HG03457 (cell line): ENCODE data around the gene GCHFR.
A peak's percentile ranks its signal among the peaks of the same experiment; 100 is the strongest.

Experiments
- ATAC-seq: cut with Tn5 transposase; IDR thresholded peaks from one replicate; pipeline ENCODE4 v1.9.1; 2021; ENCODE audit warnings: moderate number of reproducible peaks; ENCODE audit not compliant: unreplicated experiment

GCHFR gene

DNA sequence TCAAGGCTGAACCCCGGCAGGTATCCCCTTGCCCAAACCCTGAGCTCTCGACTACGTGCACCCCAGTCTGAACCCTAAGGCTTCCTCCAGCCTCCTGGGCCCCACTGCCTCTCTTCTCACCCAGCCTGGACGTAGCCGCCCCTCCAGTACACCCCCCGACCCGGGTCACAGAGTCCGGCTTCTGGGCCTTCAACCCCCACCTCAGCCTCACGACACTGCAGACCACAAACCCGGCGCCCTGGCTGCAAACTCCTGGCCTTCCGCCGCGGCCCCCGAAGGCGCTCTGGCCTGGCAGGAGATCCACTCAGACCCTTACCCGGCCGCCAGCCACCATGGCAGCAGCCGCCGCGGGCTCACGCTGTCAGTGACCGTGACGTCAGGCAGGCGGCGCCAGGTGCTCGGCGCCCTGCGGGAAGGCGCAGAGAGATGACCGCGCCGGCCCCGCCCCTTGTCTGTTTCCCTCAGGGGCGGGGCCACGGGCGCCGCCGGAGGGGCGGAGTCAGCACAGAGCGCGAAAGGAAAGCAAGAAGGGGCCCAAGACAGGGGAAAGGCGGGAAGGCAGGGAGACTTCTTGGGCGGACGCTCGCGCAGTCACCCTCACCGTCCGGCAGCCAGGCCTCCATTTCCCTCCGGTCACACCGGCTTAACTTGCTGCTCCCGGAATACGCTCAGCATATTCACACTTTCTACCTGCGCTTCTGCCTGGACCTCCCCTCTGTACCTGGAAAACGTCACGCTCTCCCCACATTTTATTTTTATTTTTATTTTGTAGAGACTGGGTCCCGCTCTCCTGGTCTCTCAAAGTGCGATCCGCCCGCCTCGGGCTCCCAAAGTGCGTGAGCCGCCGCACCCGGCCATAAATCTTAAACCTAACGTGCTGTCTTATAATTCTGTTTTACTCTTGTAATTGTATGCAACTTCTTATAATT is 8.7 kb upstream of the GCHFR start, which contains the start of gene RMDN3:
TSS of gene RMDN3 (minus strand) at position 372 of the 929 bp plus-strand sequence. CDS start 471 bp downstream, outside the sequence.
- peak; percentile 78 for ATAC-seq

DNA sequence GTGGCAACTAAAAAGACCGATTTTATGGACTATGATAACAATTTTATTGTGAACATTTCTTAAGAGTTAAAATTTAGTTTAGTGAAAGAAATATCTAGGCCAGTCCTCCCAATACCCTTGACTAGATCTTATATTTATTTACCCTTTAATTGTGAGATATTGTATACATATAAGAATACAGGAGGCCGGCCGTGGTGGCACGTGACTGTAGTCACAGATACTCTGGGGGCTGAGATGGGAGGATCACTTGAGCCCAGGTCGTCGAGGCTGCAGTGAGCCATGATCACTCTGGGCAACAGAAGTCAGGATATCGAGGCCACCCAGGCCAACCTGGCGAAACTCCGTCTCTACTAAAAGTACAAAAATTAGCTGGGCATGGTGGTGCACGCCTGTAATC is 8.1 kb upstream of the GCHFR start:
- no peak for ATAC-seq

DNA sequence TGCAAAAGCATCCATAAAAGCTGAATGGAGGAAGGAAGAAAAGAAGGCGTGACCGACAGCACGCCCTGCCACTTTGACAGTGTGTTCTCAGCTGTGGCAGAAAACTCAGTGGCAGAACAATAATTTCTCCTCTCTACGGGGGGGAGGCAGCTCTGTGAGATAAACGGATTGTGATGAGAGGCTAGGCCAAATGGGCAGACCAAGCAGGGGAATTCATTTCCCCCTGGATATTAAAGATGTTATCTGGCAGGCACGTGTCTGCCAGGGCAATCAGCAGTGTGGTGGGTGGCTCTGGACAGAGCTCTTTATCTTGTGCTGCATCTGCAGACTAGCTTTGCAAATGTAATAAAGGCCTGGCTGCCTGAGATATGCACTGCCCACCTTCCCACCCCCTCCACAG is 6.9 kb upstream of the GCHFR start:
- ATAC-seq, result no peak

- ATAC-seq, result no peak
Measured at GRCh38 chr15:40759961-40760360, 3.9 kb upstream of the GCHFR start.

DNA sequence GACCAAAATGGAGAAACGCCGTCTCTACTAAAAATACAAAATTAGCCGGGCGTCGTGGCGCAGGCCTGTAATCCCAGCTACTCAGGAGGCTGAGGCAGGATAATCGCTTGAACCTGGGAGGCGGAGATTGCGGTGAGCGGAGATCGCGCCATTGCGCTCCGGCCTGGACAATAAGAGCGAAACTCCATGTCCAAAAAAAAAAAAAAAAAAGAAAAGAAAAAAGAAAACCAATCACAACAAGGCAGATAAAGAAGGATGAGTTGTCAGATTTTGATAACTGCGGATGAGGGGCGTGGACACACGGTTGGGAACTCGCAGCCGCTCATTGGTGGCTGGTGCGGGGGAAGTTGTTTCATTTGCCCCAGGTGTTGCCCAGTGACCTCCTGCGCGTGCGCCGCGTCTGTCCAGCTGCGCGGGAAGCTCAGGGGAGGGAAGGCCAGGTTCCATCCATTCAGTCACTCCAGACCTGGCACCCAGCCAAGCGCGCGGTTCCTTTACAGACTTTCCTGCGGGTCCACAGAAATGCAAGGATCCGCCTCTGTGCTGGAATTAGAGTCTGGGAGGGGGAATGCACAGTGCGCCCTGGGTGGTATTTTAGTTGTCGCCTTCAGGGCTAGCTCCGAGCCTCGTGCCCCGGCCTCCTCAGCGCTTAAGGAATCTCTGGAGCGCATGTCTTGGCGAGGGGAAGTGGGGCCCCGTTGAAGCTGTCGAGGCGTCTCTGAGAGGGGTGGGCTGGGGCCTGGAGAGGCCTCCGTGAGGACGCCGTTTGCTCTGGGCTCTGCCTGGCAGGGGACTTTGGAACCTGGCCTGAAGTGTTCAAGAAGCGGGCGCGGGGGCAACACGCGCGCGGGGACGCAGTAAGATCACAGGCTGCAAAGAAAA is 708 bp upstream of the GCHFR start:
- ATAC-seq, result no peak

DNA sequence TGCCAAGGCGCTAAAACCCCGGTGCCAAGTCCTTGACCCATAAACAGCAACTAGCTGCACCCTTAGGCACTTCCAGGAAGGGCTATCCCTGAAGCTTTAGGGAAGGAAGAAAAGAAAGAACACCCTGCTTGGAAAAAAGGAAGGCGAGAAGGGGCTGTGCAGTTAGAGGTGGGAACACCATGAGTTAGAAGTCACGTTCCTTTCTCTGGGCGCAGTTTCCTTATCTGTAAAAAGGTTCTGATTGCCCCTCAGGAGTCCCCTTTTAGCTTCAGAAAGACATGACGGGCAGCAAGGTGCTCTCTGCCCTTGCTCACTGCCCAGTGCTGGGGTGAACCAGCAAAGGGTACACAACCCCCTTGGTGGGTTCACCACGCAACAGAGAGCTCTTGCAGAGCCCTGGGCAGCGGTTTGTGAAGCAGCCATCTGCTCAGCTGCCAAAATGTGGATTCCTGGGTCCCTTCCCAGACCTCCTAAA is 798 bp downstream of the GCHFR start:
- no peak for ATAC-seq

- no peak for ATAC-seq
Measured at GRCh38 chr15:40766194-40766815, 2.4 kb downstream of the GCHFR start.

DNA sequence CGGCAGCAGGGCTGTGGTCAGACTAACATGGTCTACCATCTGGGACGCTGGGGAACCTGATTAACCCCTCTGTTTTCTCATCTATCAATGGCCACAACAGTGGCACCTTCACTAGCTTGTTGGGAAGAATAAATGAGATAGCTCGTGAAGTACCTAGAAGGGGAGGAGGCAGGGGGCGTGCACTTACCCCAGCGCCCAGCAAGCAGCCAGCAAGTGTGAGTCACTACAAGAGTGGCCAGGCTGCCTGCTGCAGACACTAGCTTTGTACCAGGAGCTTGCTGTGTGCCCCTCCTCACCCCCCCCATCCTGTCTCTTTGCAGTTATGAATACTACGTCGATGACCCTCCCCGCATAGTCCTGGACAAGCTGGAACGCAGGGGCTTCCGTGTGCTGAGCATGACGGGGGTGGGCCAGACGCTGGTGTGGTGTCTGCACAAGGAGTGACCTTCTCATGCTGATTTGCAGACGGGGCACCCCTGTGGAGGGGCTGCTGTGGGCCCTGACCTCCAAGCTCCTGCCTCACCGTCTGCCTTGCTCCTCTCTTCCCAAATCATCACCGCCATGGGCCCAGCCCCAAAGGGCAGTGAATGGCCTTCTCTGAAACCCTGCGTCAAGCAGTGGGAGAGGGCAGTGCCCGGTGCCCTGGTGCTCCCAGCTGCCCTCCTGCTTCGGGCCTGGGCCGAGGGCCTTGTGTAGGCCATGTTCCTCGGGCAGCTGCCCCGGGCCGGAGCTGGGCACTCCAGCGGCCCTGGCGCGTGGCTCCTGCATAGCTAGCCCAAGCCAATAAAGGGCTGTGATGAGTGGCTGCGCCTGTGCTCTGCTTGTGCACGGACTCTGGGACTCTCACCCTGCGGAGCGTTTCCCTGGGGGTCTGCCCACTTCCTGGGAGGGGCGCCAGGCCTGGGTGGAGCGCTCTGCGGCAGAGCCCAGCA is 3.3 kb downstream of the GCHFR start:
- ATAC-seq, result no peak

DNA sequence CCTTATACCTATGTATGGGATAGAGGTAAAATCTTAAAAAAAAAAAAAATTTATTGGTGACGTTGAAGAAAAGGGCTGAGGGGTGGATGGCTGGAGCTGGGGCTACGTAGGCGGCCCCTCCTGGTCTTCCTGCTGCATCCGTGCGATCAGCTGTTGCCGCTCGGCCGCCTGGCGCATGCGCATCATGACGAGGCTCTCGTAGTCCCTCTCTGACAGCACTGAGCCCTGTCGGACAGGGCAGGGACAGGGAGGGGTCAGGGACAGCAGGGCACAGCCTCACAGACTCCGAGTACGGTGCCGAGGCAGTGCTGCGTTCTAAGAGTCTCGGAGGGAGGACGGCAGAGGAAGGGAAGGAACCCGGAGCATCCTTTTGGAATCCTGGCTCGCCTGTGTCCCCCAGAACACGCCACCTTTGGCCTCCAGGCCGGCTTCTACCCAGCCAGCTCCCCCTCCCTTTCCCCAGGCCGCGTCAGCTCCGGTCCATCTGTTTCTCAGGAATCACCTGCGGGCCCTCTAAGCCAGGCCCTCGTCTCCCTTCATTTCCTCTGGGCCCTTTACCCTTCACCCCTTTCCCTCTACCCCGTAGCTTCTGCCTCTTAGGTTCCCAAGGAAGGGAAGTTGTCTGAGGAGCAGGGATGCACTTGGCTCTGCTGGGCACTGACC is 4.1 kb downstream of the GCHFR start:
- ATAC-seq, result no peak

DNA sequence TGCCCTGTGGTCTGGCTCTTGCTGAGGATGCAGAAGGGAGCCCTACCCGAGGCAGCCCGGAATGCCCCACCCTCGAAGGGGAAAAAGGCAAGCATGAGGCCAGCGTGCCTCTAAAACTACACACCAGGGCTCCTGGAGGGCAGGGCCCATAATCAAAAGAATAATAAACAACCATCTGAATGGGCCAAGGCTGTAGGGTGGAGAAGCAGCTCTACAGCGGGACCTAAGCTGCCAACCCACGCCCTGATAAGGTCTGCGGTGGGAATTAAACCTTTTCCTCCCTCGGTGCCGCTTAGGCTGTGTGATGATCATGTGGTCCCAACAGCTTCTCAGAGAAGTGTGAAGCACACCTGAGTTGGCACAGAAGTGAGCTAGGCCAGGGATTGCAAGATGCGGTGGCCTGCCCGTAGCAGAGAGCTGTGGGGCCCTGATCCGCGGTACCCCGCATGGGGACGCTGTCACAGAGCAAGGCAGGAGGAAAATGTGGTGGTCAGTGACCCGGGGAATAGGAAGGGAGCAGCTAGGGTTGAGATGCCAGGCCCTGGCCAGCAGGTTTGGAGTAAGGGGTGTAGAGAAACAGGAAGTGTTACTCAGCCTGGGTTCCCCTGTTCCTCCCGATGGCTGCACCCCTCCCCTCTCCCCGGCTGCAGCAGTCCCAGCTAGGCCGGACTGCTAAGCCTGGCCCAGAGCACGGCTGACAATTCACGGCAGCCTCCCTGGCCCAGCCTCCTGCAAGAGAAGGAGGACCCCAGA is 4.8 kb downstream of the GCHFR start:
- ATAC-seq, result no peak

DNA sequence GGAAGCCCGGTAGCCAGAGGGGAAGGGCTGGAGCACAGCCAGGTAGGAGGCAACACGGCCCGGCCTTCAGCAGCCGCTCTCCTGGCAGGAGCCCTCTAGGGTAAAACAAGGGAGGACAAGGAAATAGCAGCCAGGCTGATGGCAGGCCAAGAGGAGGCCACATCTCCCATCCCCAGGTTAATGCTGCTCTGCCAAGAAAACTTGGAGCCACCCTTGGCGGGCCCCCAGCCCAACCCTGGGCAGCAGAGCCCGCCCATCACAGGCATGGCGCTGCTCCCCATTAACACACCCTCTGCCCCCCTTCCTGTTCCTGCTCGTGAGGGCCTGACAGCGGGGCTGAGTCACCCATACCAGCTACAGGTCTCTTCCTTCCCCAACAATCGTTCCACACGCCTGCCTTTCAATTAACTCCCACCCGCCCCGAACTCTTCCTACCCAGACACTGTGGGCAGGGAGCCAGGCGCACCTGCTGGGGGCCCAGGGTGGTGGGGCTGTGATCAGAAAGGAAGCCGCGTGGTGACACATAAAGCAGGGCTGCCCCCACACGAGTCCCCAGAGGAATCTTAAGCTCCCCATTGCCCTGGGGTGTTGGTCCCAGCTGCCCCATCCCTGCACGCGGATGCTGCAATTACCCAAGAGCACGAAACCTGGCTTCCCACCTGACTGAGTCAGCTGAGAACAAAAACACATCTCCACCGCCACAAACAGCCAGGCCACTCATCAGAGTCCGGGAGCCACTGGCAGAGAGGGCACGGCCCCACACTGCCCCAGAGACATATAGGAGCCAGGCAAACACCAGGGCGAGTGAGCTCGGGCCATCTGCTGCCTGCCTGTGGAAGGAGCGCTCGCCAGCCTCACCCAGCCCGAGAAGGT is 5.6 kb downstream of the GCHFR start, which contains the start of gene C15orf62:
TSS of gene C15orf62 (plus strand) at position 707 of the 873 bp plus-strand sequence. CDS start 516 bp downstream, outside the sequence.
- ATAC-seq, result peak; percentile 37

GRCh38 chr15:40770147-40770721 is 6.4 kb downstream of the GCHFR start:
- ATAC-seq, result no peak

DNA sequence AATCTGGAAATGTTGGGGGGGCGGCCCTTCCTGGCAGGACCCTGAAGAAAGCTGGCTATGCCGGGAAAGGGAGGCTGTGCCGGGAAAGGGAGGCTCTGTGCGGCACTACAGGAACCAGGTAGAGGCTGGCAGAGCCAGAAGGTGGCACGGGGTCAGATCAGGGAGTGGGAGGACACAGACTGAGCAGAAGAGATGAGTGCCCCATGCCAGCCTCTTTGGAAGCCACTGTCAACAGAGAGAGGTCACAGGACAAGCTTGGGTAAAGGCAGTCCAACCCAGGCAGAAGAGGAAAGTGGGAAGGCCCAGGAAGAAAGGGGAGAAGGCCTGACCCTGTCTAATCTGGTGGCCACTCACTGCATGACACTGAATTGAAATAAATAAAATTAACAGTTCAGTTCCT is 7.4 kb downstream of the GCHFR start:
- no peak for ATAC-seq

DNA sequence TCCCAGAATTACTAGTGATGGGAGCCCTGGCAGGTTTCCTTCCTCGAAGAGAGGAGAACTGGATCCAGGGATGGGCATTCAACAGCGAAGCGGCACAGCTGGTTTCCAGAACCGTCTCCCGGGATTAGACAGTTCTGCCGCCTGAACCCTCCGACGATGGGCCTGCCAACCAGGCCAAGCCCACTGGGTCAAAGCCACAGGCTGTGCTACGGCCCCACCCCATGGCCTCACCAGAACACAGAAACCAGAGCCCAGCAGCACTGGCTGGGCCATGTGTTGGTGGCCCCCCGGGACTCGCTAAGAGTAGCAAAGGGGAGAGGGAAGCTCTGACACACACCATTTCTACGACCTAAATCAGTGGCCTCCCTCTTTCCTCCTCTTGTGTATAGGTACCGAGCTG is 8.1 kb downstream of the GCHFR start:
- ATAC-seq, result no peak

DNA sequence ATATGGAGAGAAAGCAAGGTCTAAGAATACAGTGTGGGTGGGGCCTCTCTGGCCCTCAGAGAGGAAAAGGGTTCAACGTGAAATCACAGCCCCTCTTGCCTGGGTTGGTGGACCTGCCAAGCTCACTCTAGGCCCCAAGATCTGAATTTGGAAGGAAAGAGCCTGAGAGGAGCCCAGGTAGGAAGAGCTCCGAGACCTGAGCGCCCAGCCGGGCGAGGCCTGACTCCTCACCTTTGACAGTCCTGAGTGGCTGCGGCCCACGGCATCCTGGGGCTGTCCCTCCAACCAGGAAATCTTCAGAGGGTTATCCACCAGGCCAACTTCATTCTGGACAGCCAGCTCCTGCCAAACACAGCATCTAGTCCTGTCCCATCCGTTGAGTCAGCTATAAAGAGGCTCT is 9.6 kb downstream of the GCHFR start:
- no peak for ATAC-seq

GRCh38 chr15:40773902-40774301 is 10.0 kb downstream of the GCHFR start:
- no peak for ATAC-seq

GRCh38 chr15:40775007-40775406 is 11.1 kb downstream of the GCHFR start:
- ATAC-seq, result no peak
